Measurements from ENCODE around the gene CES5A.

The CES5A gene

GRCh38 chr16:55901566-55902217 is 26.5 kb upstream of the CES5A start:
- peaks cover 15% of the 10 kb centered on the region for H3K9me3 Mint-ChIP-seq
- no peaks in the 10 kb centered on the region for H3K4me1 Mint-ChIP-seq (ENCODE audit: low read depth)
- intact Hi-C loops (cut with micrococcal nuclease), result no loop called here
- H3K27me3 Mint-ChIP-seq, result peaks cover 2% of the 10 kb centered on the region
- no peak overlapping the region for H3K27ac Mint-ChIP-seq
- no peaks in the 10 kb centered on the region for H3K36me3 Mint-ChIP-seq (ENCODE audit: low read depth)
- H3K4me3 Mint-ChIP-seq, result no peak overlapping the region

DNA sequence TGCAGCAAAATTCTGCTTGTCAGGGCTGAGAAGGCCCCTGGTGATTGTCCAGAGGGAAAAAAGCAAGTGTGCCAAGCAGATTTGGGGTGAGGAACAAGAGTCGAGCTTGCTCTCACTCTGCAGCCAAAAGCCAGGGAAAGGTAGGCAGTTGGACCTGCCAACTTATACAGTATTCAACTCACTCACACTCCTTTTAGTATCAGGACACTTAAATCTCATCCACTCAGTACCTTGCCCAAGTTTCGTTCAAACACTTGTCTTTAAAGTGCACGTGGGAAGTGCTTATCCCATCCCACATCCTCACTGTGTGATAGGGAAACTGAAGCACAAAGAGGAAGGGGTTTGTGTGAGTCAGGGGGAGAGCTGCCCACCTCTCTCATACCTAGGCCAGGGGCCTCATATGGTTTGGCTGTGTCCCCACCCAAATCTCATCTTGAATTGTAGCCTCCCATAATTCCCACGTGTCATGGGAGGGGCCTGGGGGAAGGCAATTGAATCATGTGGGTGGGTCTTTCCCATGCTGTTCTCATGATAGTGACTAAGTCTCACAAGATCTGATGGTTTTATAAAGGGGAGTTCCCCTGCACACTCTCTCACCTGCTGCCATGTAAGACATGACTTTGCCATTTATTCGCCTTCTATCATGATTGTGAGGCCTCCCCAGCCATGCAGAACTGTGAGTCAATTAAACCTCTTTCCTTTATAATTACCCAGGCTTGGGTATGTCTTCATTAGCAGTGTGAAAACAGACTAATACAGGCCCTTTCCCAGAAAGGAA is 25.6 kb upstream of the CES5A start:
- peaks cover 21% of the 10 kb centered on the region for H3K9me3 Mint-ChIP-seq
- no peaks in the 10 kb centered on the region for H3K4me1 Mint-ChIP-seq (ENCODE audit: low read depth)
- H3K4me3 Mint-ChIP-seq, result no peak overlapping the region
- no peaks in the 10 kb centered on the region for H3K36me3 Mint-ChIP-seq (ENCODE audit: low read depth)
- intact Hi-C loops (cut with micrococcal nuclease), result no loop called here
- peaks cover 4% of the 10 kb centered on the region for H3K27me3 Mint-ChIP-seq
- H3K27ac Mint-ChIP-seq, result no peak overlapping the region

- Mint-ChIP-seq H3K27ac (no peak overlapping the region), H3K9me3 (peaks cover 28% of the 10 kb centered on the region), H3K4me1 (ENCODE audit: low read depth) (no peaks in the 10 kb centered on the region), H3K36me3 (ENCODE audit: low read depth) (no peaks in the 10 kb centered on the region), H3K4me3 (no peak overlapping the region), H3K27me3 (peaks cover 4% of the 10 kb centered on the region)
- intact Hi-C loops (cut with micrococcal nuclease), result no loop called here
Measured at GRCh38 chr16:55899857-55900256, 24.7 kb upstream of the CES5A start.

DNA sequence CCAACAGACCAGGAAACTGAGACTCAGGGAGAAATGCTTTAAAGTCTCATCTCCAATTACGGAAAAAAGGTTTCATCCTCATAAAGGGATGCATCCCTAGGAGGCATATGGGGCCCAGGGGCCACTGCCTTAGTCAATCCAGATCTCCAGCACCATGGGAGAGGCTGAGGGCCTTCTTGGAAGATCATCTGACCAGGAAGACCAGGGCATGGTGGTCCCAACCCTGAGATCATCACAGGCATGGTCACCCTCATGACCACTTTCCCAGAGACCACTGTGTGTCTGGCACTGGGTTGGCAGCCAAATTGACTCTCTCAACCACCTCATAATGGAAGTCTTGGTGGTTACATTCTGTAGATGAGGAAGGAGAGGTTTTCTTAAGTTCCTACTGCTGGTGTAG is 23.4 kb upstream of the CES5A start:
- Mint-ChIP-seq H3K4me3 (no peak overlapping the region), H3K27ac (no peak overlapping the region), H3K9me3 (peaks cover 17% of the 10 kb centered on the region), H3K36me3 (ENCODE audit: low read depth) (no peaks in the 10 kb centered on the region), H3K4me1 (ENCODE audit: low read depth) (no peaks in the 10 kb centered on the region), H3K27me3 (peaks cover 4% of the 10 kb centered on the region)
- intact Hi-C loops (cut with micrococcal nuclease), result no loop called here

DNA sequence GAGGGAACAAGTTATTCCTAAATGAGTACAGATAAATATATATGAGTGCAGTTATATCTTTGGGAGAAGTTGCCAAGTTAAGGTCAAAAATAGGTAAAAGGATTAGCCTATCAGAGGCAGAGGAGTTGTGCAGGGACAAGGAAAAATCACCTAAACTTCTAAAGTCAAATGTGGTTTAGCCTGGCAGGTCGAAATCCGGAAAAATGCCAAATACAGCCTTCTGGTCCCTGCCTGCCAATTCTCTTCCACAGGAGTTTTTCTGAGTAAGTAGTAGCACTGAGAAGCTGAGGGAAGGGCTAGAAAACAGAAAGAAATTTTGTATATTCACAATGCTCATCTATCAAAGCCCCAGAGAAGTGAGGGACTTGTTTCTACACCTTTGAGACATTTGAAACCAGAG is 17.6 kb upstream of the CES5A start:
- Mint-ChIP-seq H3K36me3 (ENCODE audit: low read depth) (no peaks in the 10 kb centered on the region), H3K4me1 (ENCODE audit: low read depth) (no peaks in the 10 kb centered on the region), H3K27me3 (peaks cover 2% of the 10 kb centered on the region), H3K9me3 (peaks cover 45% of the 10 kb centered on the region), H3K4me3 (no peak overlapping the region), H3K27ac (no peak overlapping the region)
- intact Hi-C loops (cut with micrococcal nuclease), result no loop called here

- intact Hi-C loops (cut with micrococcal nuclease), result no loop called here
- H3K27ac Mint-ChIP-seq, result no peak overlapping the region
- H3K9me3 Mint-ChIP-seq, result peaks cover 32% of the 10 kb centered on the region
- H3K36me3 Mint-ChIP-seq (ENCODE audit: low read depth), result no peaks in the 10 kb centered on the region
- H3K4me1 Mint-ChIP-seq (ENCODE audit: low read depth), result no peaks in the 10 kb centered on the region
- no peaks in the 10 kb centered on the region for H3K27me3 Mint-ChIP-seq
- no peak overlapping the region for H3K4me3 Mint-ChIP-seq
Measured at GRCh38 chr16:55889518-55889917, 14.3 kb upstream of the CES5A start.

GRCh38 chr16:55888546-55888945 is 13.4 kb upstream of the CES5A start:
- intact Hi-C loops (cut with micrococcal nuclease), result no loop called here
- Mint-ChIP-seq H3K36me3 (ENCODE audit: low read depth) (no peaks in the 10 kb centered on the region), H3K27ac (no peak overlapping the region), H3K27me3 (no peaks in the 10 kb centered on the region), H3K4me3 (no peak overlapping the region), H3K9me3 (peaks cover 31% of the 10 kb centered on the region), H3K4me1 (ENCODE audit: low read depth) (no peaks in the 10 kb centered on the region)

GRCh38 chr16:55876854-55877253 is 1.7 kb upstream of the CES5A start:
- no peaks in the 10 kb centered on the region for H3K9me3 Mint-ChIP-seq
- peaks cover 5% of the 10 kb centered on the region for H3K27me3 Mint-ChIP-seq
- intact Hi-C loops (cut with micrococcal nuclease), result no loop called here
- no peaks in the 10 kb centered on the region for H3K36me3 Mint-ChIP-seq (ENCODE audit: low read depth)
- no peak overlapping the region for H3K4me3 Mint-ChIP-seq
- no peak overlapping the region for H3K27ac Mint-ChIP-seq
- no peaks in the 10 kb centered on the region for H3K4me1 Mint-ChIP-seq (ENCODE audit: low read depth)

- no peak overlapping the region for H3K4me3 Mint-ChIP-seq
Measured at GRCh38 chr16:55873122-55873521, 2.1 kb downstream of the CES5A start.

DNA sequence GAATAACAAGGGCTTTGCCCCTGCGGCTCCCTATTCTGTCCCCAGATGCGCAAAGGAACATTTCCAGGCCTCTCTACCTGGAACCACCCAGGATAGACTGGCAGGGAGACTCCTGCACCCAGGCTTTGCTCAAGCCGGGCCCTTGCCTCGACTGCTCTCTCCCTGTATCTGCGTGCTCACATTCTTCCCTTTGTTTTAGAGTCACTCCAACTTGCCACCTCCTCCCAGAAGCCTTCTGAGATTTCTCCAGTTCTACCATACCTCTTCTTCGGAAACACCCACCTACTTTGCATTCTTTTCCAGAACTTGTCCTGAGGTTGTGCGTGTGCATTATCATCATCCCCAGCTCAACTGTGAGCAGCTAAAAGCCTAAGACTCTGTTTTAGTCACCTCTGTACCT is 3.0 kb downstream of the CES5A start:
- intact Hi-C loops (cut with micrococcal nuclease), result no loop called here
- H3K36me3 Mint-ChIP-seq (ENCODE audit: low read depth), result no peaks in the 10 kb centered on the region
- H3K27me3 Mint-ChIP-seq, result peaks cover 3% of the 10 kb centered on the region
- no peak overlapping the region for H3K27ac Mint-ChIP-seq
- peaks cover 6% of the 10 kb centered on the region for H3K4me1 Mint-ChIP-seq (ENCODE audit: low read depth)
- no peaks in the 10 kb centered on the region for H3K9me3 Mint-ChIP-seq
- no peak overlapping the region for H3K4me3 Mint-ChIP-seq

More at GRCh38 chr16:55873122-55873521, 2.1 kb downstream of the CES5A start:
- H3K9me3 Mint-ChIP-seq, result no peaks in the 10 kb centered on the region
- intact Hi-C loops (cut with micrococcal nuclease), result no loop called here
- H3K4me1 Mint-ChIP-seq (ENCODE audit: low read depth), result peaks cover 6% of the 10 kb centered on the region
- H3K27me3 Mint-ChIP-seq, result peaks cover 3% of the 10 kb centered on the region
- no peaks in the 10 kb centered on the region for H3K36me3 Mint-ChIP-seq (ENCODE audit: low read depth)
- no peak overlapping the region for H3K27ac Mint-ChIP-seq

GRCh38 chr16:55871411-55872038 is 3.6 kb downstream of the CES5A start:
- H3K27ac Mint-ChIP-seq, result no peak overlapping the region
- no peak overlapping the region for H3K4me3 Mint-ChIP-seq
- intact Hi-C loops (cut with micrococcal nuclease), result no loop called here
- H3K4me1 Mint-ChIP-seq (ENCODE audit: low read depth), result peaks cover 6% of the 10 kb centered on the region
- H3K9me3 Mint-ChIP-seq, result no peaks in the 10 kb centered on the region
- H3K36me3 Mint-ChIP-seq (ENCODE audit: low read depth), result no peaks in the 10 kb centered on the region
- H3K27me3 Mint-ChIP-seq, result peaks cover 2% of the 10 kb centered on the region

- Mint-ChIP-seq H3K9me3 (no peaks in the 10 kb centered on the region), H3K27me3 (peaks cover 2% of the 10 kb centered on the region), H3K27ac (no peak overlapping the region), H3K36me3 (ENCODE audit: low read depth) (no peaks in the 10 kb centered on the region), H3K4me1 (ENCODE audit: low read depth) (peaks cover 6% of the 10 kb centered on the region), H3K4me3 (no peak overlapping the region)
- intact Hi-C loops (cut with micrococcal nuclease), result no loop called here
Measured at GRCh38 chr16:55868980-55869379, 6.2 kb downstream of the CES5A start.

- peaks cover 2% of the 10 kb centered on the region for H3K27me3 Mint-ChIP-seq
- peaks cover 6% of the 10 kb centered on the region for H3K4me1 Mint-ChIP-seq (ENCODE audit: low read depth)
Measured at GRCh38 chr16:55868137-55868536, 7.0 kb downstream of the CES5A start.

GRCh38 chr16:55861288-55861687 is 13.9 kb downstream of the CES5A start:
- Mint-ChIP-seq H3K27me3 (peaks cover 18% of the 10 kb centered on the region), H3K36me3 (ENCODE audit: low read depth) (no peaks in the 10 kb centered on the region), H3K4me1 (ENCODE audit: low read depth) (no peaks in the 10 kb centered on the region), H3K9me3 (no peaks in the 10 kb centered on the region), H3K4me3 (no peak overlapping the region), H3K27ac (no peak overlapping the region)
- intact Hi-C loops (cut with micrococcal nuclease), result no loop called here

More at GRCh38 chr16:55868137-55868536, 7.0 kb downstream of the CES5A start:
- H3K4me3 Mint-ChIP-seq, result no peak overlapping the region
- H3K36me3 Mint-ChIP-seq (ENCODE audit: low read depth), result no peaks in the 10 kb centered on the region
- no peaks in the 10 kb centered on the region for H3K9me3 Mint-ChIP-seq
- intact Hi-C loops (cut with micrococcal nuclease), result no loop called here
- no peak overlapping the region for H3K27ac Mint-ChIP-seq
